Cardiac muscle cell (in vitro differentiated cells and primary cell): ENCODE results near the gene ANGPTL7. TPM values are rescaled to one million over a fixed set of nuclear protein-coding genes. Genes with fewer than 3 reads are reported as not detected.
A peak's percentile ranks its signal among the peaks of the same experiment; 100 is the strongest.

Source experiments
- DNase-seq, 2 donors: peaks; one replicate each; pipeline versions ENCODE4 v3.0.0 to v3.0.0-alpha.2; 2010 to 2017; ENCODE audit warnings: low read depth in 1 of 2, low spot score in 1 of 2
- H3K27ac ChIP-seq: fragments of 200-600 bp; sonication (generic); 2 replicates; pipeline ENCODE4 v1.5.1; 2016
- H3K27me3 ChIP-seq: fragments of 200-600 bp; sonication (generic); 2 replicates; pipeline ENCODE4 v1.6.0; 2016; ENCODE audit warnings: control low read depth
- H3K36me3 ChIP-seq: fragments of 200-600 bp; sonication (generic); 2 replicates; pipeline ENCODE4 v1.5.1; 2016; ENCODE audit warnings: control low read depth
- H3K4me1 ChIP-seq: fragments of 200-600 bp; sonication (generic); 2 replicates; pipeline ENCODE4 v1.8.1; 2017; ENCODE audit warnings: low read depth, mild to moderate bottlenecking, mixed run types
- H3K4me3 ChIP-seq: fragments of 200-600 bp; sonication (generic); 2 replicates; pipeline ENCODE4 v1.5.1; 2016; ENCODE audit warnings: mild to moderate bottlenecking
- H3K9me3 ChIP-seq: fragments of 200-600 bp; sonication (generic); 2 replicates; pipeline ENCODE4 v1.5.1; 2017; ENCODE audit warnings: low read depth, mild to moderate bottlenecking, control low read depth
- CTCF ChIP-seq: IDR thresholded peaks from 2 replicates; pipeline ENCODE4 v1.5.1; 2012; ENCODE audit warnings: low read depth, mild to moderate bottlenecking, low read length
- polyA plus RNA-seq: library from polyadenylated mRNA; unstranded; fragments of >200 nt; fragmentation: Nextera tagmentation; extraction: Ambion mirVana; gene quantifications from 2 replicates; pipeline ENCODE4 v1.2.1, GENCODE V29; 2016
- total RNA-seq: library from RNA; depleted of rRNA; stranded (reverse); fragments of >200 nt; gene quantifications from 2 replicates; pipeline ENCODE4 v1.2.3, GENCODE V29; 2016

ANGPTL7 gene
- total and polyA plus RNA-seq, 2 experiments from 2014 or later: not detected

- Histone ChIP-seq H3K9me3 (no peaks in the 10 kb centered on the region), H3K4me3 (no peak overlapping the region), H3K27me3 (no peaks in the 10 kb centered on the region), H3K36me3 (peaks cover 68% of the 10 kb centered on the region), H3K27ac (no peak overlapping the region), H3K4me1 (no peaks in the 10 kb centered on the region)
- TF ChIP-seq CTCF: no peak
- no peak for DNase-seq
These were observed 22.9 kb downstream of the ANGPTL7 start for GRCh38 chr1:11211925-11212587.

DNA sequence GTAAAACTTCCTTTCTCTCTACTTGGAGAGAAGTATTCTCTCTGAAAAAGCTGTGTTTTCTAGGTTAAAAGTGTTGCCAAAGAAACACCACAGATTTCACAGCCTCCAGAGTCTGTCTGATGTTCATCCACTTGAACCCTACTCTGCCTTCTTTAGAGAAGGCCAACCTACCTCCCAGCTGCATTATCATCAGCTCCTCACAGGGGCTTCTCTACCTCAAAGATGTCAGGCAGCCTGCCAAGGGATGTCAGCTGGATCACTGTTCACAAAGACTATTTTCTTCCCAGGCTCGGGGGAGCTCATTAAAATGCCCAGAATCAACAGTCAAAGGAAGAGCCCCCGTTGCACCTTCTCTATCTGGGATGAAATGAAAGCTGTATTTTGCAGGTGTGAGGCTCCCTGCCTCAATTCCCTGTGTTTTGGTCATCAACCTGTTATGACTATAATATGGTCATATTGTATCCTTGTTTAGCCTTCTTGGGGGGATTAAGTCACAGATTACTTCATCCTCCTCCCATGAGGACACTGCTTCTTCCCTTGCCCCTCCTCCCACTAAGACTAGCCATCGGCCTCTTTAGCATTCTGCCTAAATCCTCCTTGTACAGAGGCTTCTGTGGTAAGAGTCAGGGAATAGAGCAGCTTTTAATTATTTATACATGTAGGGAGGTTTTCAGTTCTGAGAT, 25.7 kb downstream of the ANGPTL7 start:
- H3K36me3 ChIP-seq: peaks cover 61% of the 10 kb centered on the region
- no peak overlapping the region for H3K4me3 ChIP-seq
- H3K9me3 ChIP-seq: no peaks in the 10 kb centered on the region
- no peak overlapping the region for H3K27ac ChIP-seq
- H3K27me3 ChIP-seq: no peaks in the 10 kb centered on the region
- no peaks in the 10 kb centered on the region for H3K4me1 ChIP-seq
- TF ChIP-seq CTCF: no peak
- DNase-seq: no peak

- H3K4me3 ChIP-seq: no peak overlapping the region
- TF ChIP-seq CTCF: no peak
- no peaks in the 10 kb centered on the region for H3K4me1 ChIP-seq
- no peak overlapping the region for H3K27ac ChIP-seq
- no peaks in the 10 kb centered on the region for H3K27me3 ChIP-seq
- DNase-seq: no peak
- H3K36me3 ChIP-seq: peaks cover 61% of the 10 kb centered on the region
- H3K9me3 ChIP-seq: no peaks in the 10 kb centered on the region
These were observed 26.3 kb downstream of the ANGPTL7 start for GRCh38 chr1:11215381-11216005.

DNA sequence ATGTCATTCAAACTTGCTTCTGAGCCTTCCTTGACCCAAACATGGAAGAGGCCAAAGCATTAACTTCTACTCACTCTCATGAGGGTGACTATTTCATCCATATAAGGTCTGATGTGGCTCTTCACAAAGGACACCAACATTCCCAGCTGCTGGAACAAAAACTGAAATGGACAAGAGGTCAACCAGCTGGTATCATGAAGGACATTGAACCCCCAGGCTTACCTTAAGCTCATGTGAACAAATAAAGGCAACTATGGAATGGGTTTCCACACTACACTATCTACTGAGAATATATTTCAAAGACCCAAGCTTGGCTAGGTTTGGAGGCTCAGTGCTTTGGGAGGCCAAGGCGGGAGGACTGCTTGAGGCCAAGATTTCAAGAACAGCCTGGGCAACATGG, 26.9 kb downstream of the ANGPTL7 start:
- no peak overlapping the region for H3K4me3 ChIP-seq
- TF ChIP-seq CTCF: no peak
- no peak overlapping the region for H3K27ac ChIP-seq
- no peaks in the 10 kb centered on the region for H3K4me1 ChIP-seq
- no peaks in the 10 kb centered on the region for H3K27me3 ChIP-seq
- H3K9me3 ChIP-seq: no peaks in the 10 kb centered on the region
- DNase-seq: no peak
- peaks cover 57% of the 10 kb centered on the region for H3K36me3 ChIP-seq

- peaks cover 59% of the 10 kb centered on the region for H3K36me3 ChIP-seq
- DNase-seq: peak in 1 of 2 donors; percentile 4
These were observed 38.2 kb downstream of the ANGPTL7 start for GRCh38 chr1:11227106-11228077.

More at GRCh38 chr1:11227106-11228077, 38.2 kb downstream of the ANGPTL7 start:
- H3K9me3 ChIP-seq: no peaks in the 10 kb centered on the region
- no peak overlapping the region for H3K4me3 ChIP-seq
- H3K4me1 ChIP-seq: no peaks in the 10 kb centered on the region
- no peak overlapping the region for H3K27ac ChIP-seq
- no peak for TF ChIP-seq CTCF
- no peaks in the 10 kb centered on the region for H3K27me3 ChIP-seq
